WERI-Rb-1 (cell line): ENCODE results near the gene SMIM23.

Experiments
- DNase-seq: peaks from one replicate; pipeline ENCODE4 v3.0.0-alpha.2; 2020
- H3K27ac ChIP-seq: fragments of 250-450 bp; sonication (Bioruptor Pico); 2 replicates; pipeline ENCODE4 v1.5.1; 2020; ENCODE audit warnings: mild to moderate bottlenecking, moderate library complexity
- H3K27me3 ChIP-seq: fragments of 250-450 bp; sonication (Bioruptor Pico); 2 replicates; pipeline ENCODE4 v1.5.1; 2021; ENCODE audit warnings: mild to moderate bottlenecking, low read depth, moderate library complexity; ENCODE audit not compliant: insufficient read depth, severe bottlenecking
- H3K36me3 ChIP-seq: fragments of 250-450 bp; sonication (Bioruptor Pico); 2 replicates; pipeline ENCODE4 v1.5.1; 2020; ENCODE audit warnings: mild to moderate bottlenecking, moderate library complexity
- H3K4me3 ChIP-seq: 2 replicates; pipeline ENCODE4 v1.5.1; 2011; ENCODE audit warnings: low read depth, mild to moderate bottlenecking, control low read depth, low read length
- H3K9me3 ChIP-seq: fragments of 250-450 bp; sonication (Bioruptor Pico); 2 replicates; pipeline ENCODE4 v1.5.1; 2021; ENCODE audit warnings: mild to moderate bottlenecking, moderate library complexity; ENCODE audit not compliant: severe bottlenecking
- CTCF ChIP-seq: IDR thresholded peaks from 2 replicates; pipeline ENCODE4 v1.5.1; 2011; ENCODE audit warnings: low read depth, mild to moderate bottlenecking, control low read depth, inconsistent platforms, low read length

SMIM23 gene

GRCh38 chr5:171750311-171750788 is 35.3 kb upstream of the SMIM23 start:
- peak; percentile 51 for TF ChIP-seq CTCF
- Histone ChIP-seq H3K4me3 (no peak overlapping the region), H3K27me3 (peaks cover 17% of the 10 kb centered on the region), H3K27ac (no peak overlapping the region), H3K36me3 (no peaks in the 10 kb centered on the region), H3K9me3 (no peaks in the 10 kb centered on the region)
- DNase-seq: peak; percentile 22

GRCh38 chr5:171755354-171755821 is 30.2 kb upstream of the SMIM23 start:
- H3K36me3 ChIP-seq: no peaks in the 10 kb centered on the region
- TF ChIP-seq CTCF: no peak

GRCh38 chr5:171757853-171758535 is 27.6 kb upstream of the SMIM23 start:
- DNase-seq: no peak
- Histone ChIP-seq H3K36me3 (no peaks in the 10 kb centered on the region), H3K27ac (no peak overlapping the region)

More at GRCh38 chr5:171755354-171755821, 30.2 kb upstream of the SMIM23 start:
- peaks cover 6% of the 10 kb centered on the region for H3K27me3 ChIP-seq
- H3K9me3 ChIP-seq: no peaks in the 10 kb centered on the region
- DNase-seq: no peak
- no peak overlapping the region for H3K4me3 ChIP-seq
- H3K27ac ChIP-seq: no peak overlapping the region

GRCh38 chr5:171759777-171760176 is 25.8 kb upstream of the SMIM23 start:
- Histone ChIP-seq H3K27me3 (peaks cover 32% of the 10 kb centered on the region), H3K9me3 (no peaks in the 10 kb centered on the region), H3K36me3 (no peaks in the 10 kb centered on the region), H3K4me3 (no peak overlapping the region), H3K27ac (no peak overlapping the region)
- TF ChIP-seq CTCF: no peak
- DNase-seq: no peak

More at GRCh38 chr5:171757853-171758535, 27.6 kb upstream of the SMIM23 start:
- H3K9me3 ChIP-seq: no peaks in the 10 kb centered on the region
- peaks cover 15% of the 10 kb centered on the region for H3K27me3 ChIP-seq
- no peak overlapping the region for H3K4me3 ChIP-seq
- no peak for TF ChIP-seq CTCF

- DNase-seq: no peak
- H3K9me3 ChIP-seq: no peaks in the 10 kb centered on the region
- H3K27me3 ChIP-seq: peaks cover 44% of the 10 kb centered on the region
- H3K4me3 ChIP-seq: no peak overlapping the region
- H3K27ac ChIP-seq: no peak overlapping the region
- no peaks in the 10 kb centered on the region for H3K36me3 ChIP-seq
- no peak for TF ChIP-seq CTCF
Measured at GRCh38 chr5:171762021-171762608, 23.5 kb upstream of the SMIM23 start.
